ENCODE measurements around the gene AGAP2. TPM values are rescaled to one million over a fixed set of nuclear protein-coding genes. Genes with fewer than 3 reads are reported as not detected.

AGAP2 gene
- total and polyA plus RNA-seq, 2 of the 13 experiments (the other 11 are each of a cell fraction or from before 2014, with no cell fraction given): 0.38 to 0.45 TPM

- BruUV-seq (replicated peaks): no TSS peak
- peak; percentile 59; the same call in 1 of the 2 replicates for TF ChIP-seq GFI1 (CRISPR knock-in tag; IDR thresholded peaks at IDR 0.05; ENCODE audit: borderline replicate concordance)
- no peak for TF ChIP-seq AGO1 (IDR thresholded peaks at IDR 0.05; ENCODE audit: low read depth, low read length, poor library complexity, severe bottlenecking)
- TF ChIP-seq TEAD3 (CRISPR knock-in tag; optimal IDR thresholded peaks at IDR 0.05; ENCODE audit: borderline replicate concordance): peak; percentile 59
- no peak for TF ChIP-seq ZNF33B (CRISPR knock-in tag; IDR thresholded peaks at IDR 0.05)
- 0 out of 2 replicates have a peak, but pooled peaks have one; percentile 25 for TF ChIP-seq GABPB1 (CRISPR knock-in tag; IDR thresholded peaks at IDR 0.05)
- TF ChIP-seq ETV5 (CRISPR knock-in tag; IDR thresholded peaks at IDR 0.05; ENCODE audit: borderline replicate concordance): peak; percentile 42; the same call in 1 of the 2 replicates
- TF ChIP-seq KIAA2018 (CRISPR knock-in tag; IDR thresholded peaks at IDR 0.05; ENCODE audit: borderline replicate concordance): no peak
- peak; percentile 60 for TF ChIP-seq ZNF121 (CRISPR knock-in tag; IDR thresholded peaks at IDR 0.05)
- TF ChIP-seq ZKSCAN1 (IDR thresholded peaks at IDR 0.05; ENCODE audit: low read length): no peak
- no peak overlapping the region for H3K27ac ChIP-seq (ENCODE audit: extremely low read length, insufficient read depth, low read length)
- H4K20me1 ChIP-seq (ENCODE audit: insufficient read depth, low read length): no peaks in the 10 kb centered on the region
- intact Hi-C loops (cut with micrococcal nuclease; ENCODE audit: unreplicated experiment): loop anchor here (2.0 to 5.0 kb wide), 2 partner anchors 45 to 60 kb away; partner anchors contain the start of genes AGAP2 and B4GALNT1
- peaks cover 8 to 12% of the 10 kb centered on the region in 2 experiments; a peak in 4 of 5 replicates for H3K36me3 ChIP-seq (replicated peaks in 1 of 2; ENCODE audit: control insufficient read depth in 1 of 2, insufficient read depth in 2 of 2, low read length in 2 of 2)
- no peak for DNase-seq (ENCODE audit: low spot score)
- H3K4me1 ChIP-seq (ENCODE audit: insufficient read depth, low read length): peaks cover 34% of the 10 kb centered on the region
- H3K9me3 ChIP-seq (ENCODE audit: low read length): no peaks in the 10 kb centered on the region
- H3K79me2 ChIP-seq (ENCODE audit: insufficient read depth, low read length): peaks cover 11% of the 10 kb centered on the region
- ATAC-seq: no peak
- H3K27me3 ChIP-seq (ENCODE audit: control insufficient read depth in 1 of 2, insufficient read depth in 2 of 2, low read length in 2 of 2): no peaks in the 10 kb centered on the region
- POLR2A ChIA-PET: interaction anchor here (1.8 kb wide), 1 partner anchor 113 kb away, joined by 3 read pairs; no protein-coding TSS in a partner anchor
- WGBS (ENCODE audit: low lambda C conversion rate): 58% methylated on average over 15 of the region's 15 CpGs
- H2AFZ ChIP-seq (ENCODE audit: low read length): no peak overlapping the region
- FAIRE-seq: no peak
- in situ Hi-C loops (cut with HindIII; ENCODE audit: extremely low pct_ligation_motif_present, low pct_unique_long_range_greater_than_20kb): no loop called here
- CTCF ChIA-PET (ENCODE audit: low intra/inter-chr PET ratio, low total read pairs): interaction anchor here (1.6 kb wide), 1 partner anchor 109 kb away, joined by 6 read pairs; no protein-coding TSS in a partner anchor
- peak overlapping the region; percentile 75; the same call in 1 of the 2 replicates for H3K4me2 ChIP-seq (ENCODE audit: low read depth, low read length)
- 0 out of 6 replicates have a peak overlapping the region, but pooled peaks of 1 of the 3 experiments have one; percentile 29 for H3K4me3 ChIP-seq (replicated peaks in 1 of 3; ENCODE audit: insufficient read depth in 1 of 3, low read depth in 2 of 3, low read length in 3 of 3)
- no peak overlapping the region for H3K9ac ChIP-seq (ENCODE audit: insufficient read depth, low read depth, low read length)
Measured at GRCh38 chr12:57692500-57692899, 46.0 kb downstream of the AGAP2 start.
